NCI-H2171 (cell line): ENCODE measurements around the gene MCAM.

Experiments used
- DNase-seq: peaks from one replicate; lab custom pipeline; 2025; lab: John Stamatoyannopoulos, UW

The MCAM gene

DNA sequence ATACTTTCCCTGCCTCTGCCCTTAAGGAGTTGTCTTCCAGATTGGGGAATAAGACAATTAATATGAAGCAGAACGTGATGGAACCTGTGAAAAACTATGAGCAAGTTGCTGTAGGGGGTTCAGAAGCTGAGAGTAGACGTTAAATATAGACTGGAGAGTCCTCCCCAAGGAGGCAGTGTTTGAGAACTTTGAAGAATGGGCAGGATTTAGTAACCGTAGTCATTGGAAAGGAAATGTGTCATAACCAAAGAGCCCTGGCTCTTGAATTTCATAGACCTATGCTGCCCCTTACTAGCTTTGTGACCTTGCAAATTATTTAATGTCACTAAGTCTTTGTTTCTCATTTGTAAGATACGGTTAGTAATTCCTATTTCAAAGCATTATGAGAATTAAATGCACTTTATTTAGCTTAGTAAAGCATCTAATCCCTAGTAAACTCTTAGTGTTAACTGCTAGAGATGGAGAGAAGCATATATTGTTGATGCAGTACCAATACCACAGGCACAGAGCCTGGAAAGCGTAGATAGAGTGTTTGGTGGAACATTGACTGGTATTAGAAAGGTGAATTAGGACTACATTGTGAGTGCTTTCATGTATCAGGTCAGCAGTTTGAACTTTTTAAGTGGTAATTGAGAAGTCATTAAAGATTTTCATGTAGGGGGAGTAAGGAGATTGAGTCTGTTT is 54.1 kb downstream of the MCAM start:
- DNase-seq = no peak

DNA sequence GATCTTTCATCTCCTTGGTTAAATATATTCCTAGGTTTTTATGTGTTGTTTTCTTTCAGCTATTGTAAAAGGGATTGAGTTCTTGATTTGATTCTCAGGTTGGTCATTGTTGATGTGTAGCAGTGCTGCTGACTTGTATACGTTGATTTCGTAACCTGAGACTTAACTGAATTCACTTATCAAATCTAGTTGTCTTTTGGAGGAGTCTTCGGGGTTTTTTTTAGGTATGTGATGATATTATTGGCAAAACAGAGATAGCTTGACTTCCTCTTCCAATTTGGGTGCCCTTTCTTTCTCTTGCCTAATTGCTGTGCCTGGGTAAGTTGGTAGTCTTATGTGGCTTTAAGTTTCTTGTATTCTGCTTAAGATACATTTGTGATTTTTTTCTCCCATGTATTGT is 57.9 kb downstream of the MCAM start:
- no peak for DNase-seq
